Stimulated activated CD4-positive, alpha-beta T cell treated with anti-CD3 and anti-CD28 coated beads, Interleukin-4, amount 100 ng/mL, for 4 hours (primary cell): ENCODE data around the gene OSMR.
"Not testable (repeated sequence)": the region's sequence is repeated elsewhere in the genome, so short reads cannot be mapped to it uniquely, and the experiment has no call there.

Experiments used
- DNase-seq, 2 experiments: peaks; one replicate each; pipeline ENCODE4 v3.0.0-alpha.2; 2020

Gene OSMR

GRCh38 chr5:38831909-38832308 lies 13.9 kb upstream of the OSMR start:
- DNase-seq = no peak

- DNase-seq = no peak
Measured at GRCh38 chr5:38832810-38833209, 13.0 kb upstream of the OSMR start.

DNA sequence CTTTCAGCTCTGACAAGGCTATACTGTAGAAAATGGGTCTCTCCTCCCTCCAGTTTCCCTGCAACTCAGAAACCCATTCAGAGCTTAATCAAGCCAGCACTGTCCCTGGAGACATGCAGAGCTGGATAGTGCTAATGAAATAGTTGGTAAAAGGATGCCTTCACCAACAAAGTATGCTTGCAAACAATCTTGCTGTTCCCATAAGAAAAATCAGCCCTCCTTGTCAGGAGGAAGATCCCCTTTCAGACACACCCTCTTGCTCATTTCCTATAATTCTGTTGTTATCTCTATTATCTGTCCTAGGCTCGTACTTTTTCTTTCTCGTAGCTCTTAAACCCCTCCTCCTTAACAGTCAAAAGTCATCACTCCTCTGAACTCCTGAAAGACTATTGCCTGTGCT lies 9.9 kb upstream of the OSMR start:
- no peak for DNase-seq

- no peak for DNase-seq
Measured at GRCh38 chr5:38837416-38837815, 8.4 kb upstream of the OSMR start.

DNA sequence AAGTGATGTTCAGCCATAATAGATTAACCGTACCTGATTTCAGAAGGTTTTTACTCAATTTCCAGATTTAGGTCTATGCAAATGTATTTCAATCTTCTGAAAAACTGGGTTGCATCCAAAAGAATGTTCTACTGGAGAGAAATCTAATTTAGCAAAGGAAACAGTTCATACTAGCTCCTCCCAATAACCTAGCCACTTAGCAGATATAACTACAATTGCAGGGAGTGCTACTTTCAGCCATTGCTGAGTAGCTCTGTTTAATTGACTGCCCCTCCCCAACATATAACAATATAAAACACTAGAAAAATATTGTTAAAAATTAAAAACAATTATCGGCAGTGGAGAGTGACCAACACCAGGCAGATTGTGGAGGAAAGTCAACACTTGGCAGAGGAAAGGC lies 7.9 kb upstream of the OSMR start:
- no peak for DNase-seq

GRCh38 chr5:38843665-38844064 lies 2.1 kb upstream of the OSMR start:
- no peak for DNase-seq

- no peak for DNase-seq
Measured at GRCh38 chr5:38846379-38847011, 683 bp downstream of the OSMR start.

- no peak for DNase-seq
Measured at GRCh38 chr5:38847559-38848347, 1.9 kb downstream of the OSMR start.

DNA sequence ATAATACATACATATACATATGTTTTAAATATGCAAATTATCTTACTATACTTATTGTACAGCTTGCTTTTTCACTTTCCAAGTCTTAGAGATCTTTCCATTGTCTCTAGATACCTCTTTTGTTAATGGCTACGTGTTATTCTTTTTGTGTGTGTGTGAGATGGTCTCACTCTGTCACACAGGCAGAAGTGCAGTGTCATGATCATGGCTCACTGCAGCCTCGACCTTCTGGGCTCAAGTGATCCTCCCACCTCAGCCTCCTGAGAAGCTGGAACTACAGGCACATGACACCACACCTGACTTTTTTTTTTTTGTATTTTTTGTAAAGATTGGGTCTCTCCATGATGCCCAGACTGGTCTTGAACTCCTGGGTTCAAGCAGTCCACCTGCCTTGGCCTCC lies 2.8 kb downstream of the OSMR start:
- no peak for DNase-seq

DNA sequence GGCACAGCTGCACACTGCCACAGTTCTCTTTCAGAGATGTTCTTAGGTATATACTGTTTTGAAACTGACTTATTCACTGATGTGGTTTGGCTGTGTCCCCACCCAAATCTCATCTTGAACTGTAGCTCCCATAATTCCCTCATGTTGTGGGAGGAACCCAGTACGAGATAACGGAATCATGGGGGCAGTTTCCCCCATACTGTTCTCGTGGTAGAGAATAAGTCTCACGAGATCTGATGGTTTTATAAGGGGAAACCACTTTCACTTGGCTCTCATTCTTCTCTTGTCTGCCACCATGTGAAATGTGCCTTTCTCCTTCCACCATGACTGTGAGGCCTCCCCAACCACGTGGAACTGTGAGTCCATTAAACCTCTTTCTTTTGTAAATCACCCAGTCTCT lies 5.8 kb downstream of the OSMR start:
- not testable (repeated sequence) for DNase-seq

- DNase-seq = no peak
Measured at GRCh38 chr5:38853753-38854470, 8.1 kb downstream of the OSMR start.

GRCh38 chr5:38854907-38855306 lies 9.1 kb downstream of the OSMR start:
- no peak for DNase-seq

- DNase-seq = no peak
Measured at GRCh38 chr5:38856660-38857059, 10.8 kb downstream of the OSMR start.

DNA sequence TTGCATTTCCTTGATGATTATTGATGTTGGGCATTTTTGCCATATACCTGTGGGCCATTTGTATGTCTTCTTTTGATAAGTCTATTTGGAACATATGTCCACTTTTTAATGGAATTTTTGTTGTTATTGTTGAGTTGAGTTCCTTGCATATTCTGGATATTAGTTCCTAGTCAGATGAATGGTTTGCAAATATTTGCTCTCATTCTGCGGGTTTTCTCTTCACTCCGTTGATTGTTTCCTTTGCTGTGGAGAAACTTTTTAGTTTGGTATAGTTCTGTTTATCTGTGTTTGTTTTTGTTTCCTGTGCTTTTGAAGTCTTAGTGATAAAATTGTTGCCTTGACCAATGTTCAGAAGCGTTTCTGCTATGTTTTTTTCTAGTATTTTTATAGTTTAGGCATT lies 13.0 kb downstream of the OSMR start:
- DNase-seq = no peak

- not testable (repeated sequence) for DNase-seq
Measured at GRCh38 chr5:38861986-38862770, 16.4 kb downstream of the OSMR start.

DNA sequence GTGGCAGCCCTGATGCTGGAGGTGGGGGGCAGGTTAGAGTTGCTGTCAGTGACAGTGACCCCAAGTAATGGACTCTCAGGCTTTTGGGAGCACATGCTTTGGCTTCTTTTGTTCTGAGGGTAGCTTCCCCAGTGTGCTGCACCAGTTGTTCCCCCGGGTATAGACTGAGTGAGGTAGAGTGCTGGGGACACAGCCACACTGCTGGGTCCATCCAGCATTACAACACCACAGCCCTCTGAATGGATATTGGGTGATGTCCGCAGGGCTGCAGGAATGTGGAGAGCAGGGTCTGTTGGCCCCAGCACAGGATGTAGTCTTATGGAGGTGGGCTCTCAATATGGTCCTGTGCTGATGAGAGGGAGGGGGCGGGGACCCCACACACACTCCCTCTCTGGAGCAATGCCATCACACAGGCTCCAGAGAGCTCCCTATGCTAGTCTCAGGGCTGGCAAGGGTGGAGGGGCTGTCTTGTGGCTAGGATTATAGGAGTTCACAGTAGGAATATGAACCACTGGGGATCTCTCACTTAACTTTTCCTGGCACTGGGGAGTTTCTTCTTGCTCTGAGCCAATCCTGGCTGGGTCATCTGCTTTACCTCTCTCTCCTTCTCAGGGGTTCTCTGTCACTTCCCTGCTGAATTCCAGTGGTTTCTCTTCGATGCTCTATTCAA lies 20.7 kb downstream of the OSMR start:
- DNase-seq = no peak

DNA sequence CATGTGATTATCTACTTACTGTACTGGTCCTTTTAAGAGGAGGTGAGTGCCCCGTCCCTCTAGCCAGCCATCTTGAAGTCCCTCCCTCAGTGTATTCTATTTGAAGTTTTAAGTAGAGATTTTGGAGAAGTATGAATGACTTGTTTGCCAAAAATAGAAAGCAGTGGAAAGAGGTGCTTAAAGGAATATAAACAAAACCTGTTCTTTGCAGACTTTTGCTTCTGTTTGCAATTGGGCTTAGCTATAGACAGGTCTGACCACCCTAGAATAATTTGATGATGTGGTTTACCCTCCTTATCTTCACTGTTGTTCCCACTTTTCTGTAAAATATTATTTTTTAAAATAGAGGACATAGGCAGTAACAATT lies 21.2 kb downstream of the OSMR start:
- DNase-seq = no peak

- DNase-seq = no peak
Measured at GRCh38 chr5:38867416-38867815, 21.6 kb downstream of the OSMR start.

DNA sequence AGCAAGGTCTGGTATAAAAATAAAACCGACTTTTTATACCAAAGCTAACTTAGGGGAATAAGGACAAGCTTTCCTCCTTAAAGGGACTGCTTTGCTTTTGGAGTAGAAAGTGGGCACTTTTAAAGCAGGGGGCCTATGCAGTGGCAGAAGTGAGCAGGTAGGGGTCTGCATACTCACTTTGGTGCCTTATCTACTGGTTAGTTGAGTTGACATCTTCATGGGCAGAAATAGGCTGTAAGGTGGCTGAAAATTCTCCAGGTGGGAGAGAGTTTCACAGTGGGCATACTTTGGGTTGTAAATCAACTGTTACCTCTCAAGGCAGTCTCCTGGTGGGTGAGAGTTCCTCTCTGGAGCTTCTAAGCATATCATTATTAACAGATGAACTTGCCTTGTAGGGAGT lies 24.8 kb downstream of the OSMR start:
- DNase-seq = no peak

DNA sequence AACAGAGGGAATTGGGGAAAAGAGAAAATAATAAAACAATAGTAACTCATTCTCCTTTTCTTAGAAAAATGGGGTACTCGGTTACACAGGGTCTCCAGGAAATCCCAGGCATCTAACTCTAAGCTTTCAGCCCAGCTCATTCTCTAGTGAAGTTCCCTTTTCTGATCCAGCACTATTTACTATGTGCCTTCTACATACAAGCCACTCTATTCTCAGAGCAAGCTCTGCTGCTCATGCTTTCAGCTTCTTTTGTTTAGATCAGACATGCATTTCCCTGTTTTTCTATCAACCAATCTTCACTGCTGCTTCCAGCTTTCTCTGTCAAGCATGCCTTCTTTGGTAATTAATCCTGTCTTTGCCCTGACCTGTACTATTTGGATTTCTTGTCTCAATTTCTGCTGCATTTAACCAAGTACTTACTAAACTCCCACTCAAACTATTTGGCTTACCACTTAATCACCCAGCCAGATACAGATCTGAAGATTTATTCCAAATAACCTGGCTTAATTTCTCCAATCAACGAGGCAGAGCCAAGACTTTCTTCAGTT lies 25.3 kb downstream of the OSMR start:
- DNase-seq = no peak

GRCh38 chr5:38871790-38872551 lies 26.2 kb downstream of the OSMR start:
- DNase-seq = no peak

- DNase-seq = no peak
Measured at GRCh38 chr5:38872826-38873225, 27.0 kb downstream of the OSMR start.
